GM12872 (cell line): ENCODE data around the gene ANO10.

Source experiments
- CTCF ChIP-seq: IDR thresholded peaks from 3 replicates; pipeline ENCODE4 v1.5.1; 2011; ENCODE audit warnings: low read depth, mild to moderate bottlenecking, low read length, moderate library complexity; ENCODE audit not compliant: insufficient read depth

Gene ANO10

GRCh38 chr3:43573576-43573975 lies 48.2 kb downstream of the ANO10 start:
- no peak for TF ChIP-seq CTCF

GRCh38 chr3:43559961-43560360 lies 61.9 kb downstream of the ANO10 start:
- no peak for TF ChIP-seq CTCF

DNA sequence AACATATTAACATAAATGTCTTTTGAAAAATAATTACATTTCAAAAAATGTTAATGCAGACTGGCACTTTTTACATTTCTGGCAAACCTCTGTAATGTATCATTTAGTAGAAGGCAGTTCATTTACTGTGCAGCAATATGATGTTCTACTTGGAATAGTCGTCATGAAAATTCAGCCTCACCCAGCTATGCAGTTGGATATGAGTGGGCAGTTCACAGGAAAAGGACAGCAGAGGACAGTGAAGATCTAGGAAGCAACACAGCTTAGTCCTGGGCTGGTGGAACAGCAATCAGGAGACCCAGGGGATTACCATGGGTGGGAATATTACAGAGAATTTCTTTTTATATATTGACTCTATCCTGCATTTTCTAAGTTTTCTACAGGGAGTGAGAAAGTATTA lies 63.6 kb downstream of the ANO10 start:
- TF ChIP-seq CTCF, result no peak

DNA sequence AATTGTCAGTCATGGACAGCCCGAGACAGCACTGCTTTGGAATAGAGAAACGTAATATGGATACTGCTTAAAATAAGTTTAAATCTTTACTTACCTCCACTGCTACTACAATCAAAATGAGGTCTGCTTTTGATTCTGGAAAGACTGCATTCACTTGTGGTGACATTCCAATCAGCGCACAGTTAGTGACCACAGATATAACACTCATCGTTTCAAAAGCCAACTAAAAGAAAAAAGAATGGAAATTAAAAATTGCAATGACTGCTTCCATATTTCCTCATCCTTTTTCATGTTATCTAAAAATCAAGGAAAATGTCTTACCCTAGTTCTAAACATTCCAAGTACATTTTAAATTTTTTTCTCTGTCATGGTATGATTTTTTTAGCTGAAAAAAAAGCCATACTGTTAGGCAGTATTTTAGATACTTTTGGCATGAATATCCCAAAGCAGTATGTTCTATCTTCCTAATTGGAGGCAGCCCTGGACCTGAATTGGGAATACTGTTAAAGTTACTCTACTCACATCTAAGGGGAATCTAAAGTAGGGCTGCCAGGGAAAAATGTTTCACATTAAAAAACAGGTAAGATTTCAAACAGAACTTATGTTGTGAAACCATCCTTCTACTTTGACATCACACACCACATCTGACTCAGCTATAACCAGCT lies 72.1 kb downstream of the ANO10 start:
- TF ChIP-seq CTCF, result no peak

- TF ChIP-seq CTCF, result peak; percentile 42; the same call in 2 of the 3 replicates
Measured at GRCh38 chr3:43544277-43544676, 77.5 kb downstream of the ANO10 start.

DNA sequence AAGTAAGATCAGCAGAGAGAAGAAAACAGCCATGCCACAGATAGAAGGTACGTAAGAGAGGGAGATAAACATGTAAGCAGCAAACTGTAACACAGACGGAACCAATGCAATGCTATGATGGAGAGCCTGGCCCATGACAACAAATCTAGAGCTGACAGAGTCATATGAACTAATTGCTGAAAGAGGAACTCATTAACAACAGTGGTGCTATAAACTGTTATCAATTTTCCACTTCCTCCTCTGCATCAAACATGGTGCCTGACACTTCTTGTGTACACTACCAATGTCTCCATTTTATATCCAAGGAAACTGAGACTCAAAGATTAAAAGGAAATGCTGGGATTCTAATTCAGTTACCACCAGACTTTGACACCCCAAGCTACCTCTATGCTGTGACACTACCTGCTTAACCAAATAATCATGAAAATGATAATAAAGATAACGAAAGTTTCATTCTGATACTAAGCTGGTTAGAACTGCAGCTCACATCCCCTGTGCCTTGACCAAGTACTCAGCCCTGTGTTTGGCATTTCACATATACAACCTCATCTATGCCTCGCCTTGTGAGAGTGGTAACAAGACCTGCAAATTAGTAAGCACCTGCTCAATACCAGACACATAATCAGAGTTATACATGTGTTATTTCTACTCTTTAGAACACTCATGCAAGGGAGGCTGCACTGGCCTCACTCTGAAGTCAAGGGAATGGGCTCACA lies 79.3 kb downstream of the ANO10 start:
- no peak for TF ChIP-seq CTCF

DNA sequence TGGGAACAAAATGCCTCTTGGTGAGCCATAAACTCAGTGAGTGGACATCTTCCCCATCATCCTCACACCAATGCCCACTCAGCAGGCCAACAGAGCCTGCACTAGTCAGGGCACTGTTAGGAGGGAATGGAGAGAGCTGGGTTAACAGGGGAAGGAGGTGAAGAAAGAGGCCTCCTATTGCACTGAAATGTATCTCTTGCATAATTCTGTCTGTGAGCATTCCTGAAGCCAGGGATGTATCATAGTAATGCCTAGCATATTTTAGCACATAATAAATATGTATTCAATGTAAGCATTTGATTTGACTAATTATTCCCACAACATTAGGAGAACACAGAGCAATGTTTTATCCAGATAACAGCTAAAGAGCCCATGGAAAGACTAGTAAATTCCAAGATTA lies 81.2 kb downstream of the ANO10 start:
- TF ChIP-seq CTCF, result no peak
